B cell (primary cell): Measurements from ENCODE around the gene THADA. TPM values are rescaled to one million over a fixed set of nuclear protein-coding genes. Genes with fewer than 3 reads are reported as not detected.
"Not testable (repeated sequence)": the region's sequence is repeated elsewhere in the genome, so short reads cannot be mapped to it uniquely, and the experiment has no call there.

Source experiments
- ATAC-seq: fragments of 200-7000 bp; cut with Tn5 transposase; one replicate; pipeline ENCODE4 v1.10.0; 2021; ENCODE audit warnings: low read depth, mild to moderate bottlenecking, moderate number of reproducible peaks, moderate library complexity
- CTCF ChIA-PET: fragments of 350-600 bp; sonication (Branson Sonifier 250); formaldehyde crosslinking; loops from one replicate; lab custom pipeline; 2021; ENCODE audit warnings: antibody characterized with exemption, inconsistent platforms; lab: Charles Lee
- POLR2A ChIA-PET: fragments of 350-600 bp; sonication (Branson Sonifier 250); formaldehyde crosslinking; loops from one replicate; lab custom pipeline; 2021; ENCODE audit warnings: antibody characterized with exemption; lab: Charles Lee
- DNase-seq: peaks from one replicate; pipeline ENCODE4 v3.0.0; 2013
- H2AFZ ChIP-seq: 2 replicates; pipeline ENCODE4 v1.6.1; 2012; ENCODE audit warnings: mild to moderate bottlenecking, low read depth, low read length; ENCODE audit not compliant: insufficient read depth, poor library complexity, severe bottlenecking
- H3K27ac ChIP-seq, 2 donors: 1 replicate in 1 of 2; 2 replicates in 1 of 2; pipeline ENCODE4 v1.5.1; 2012 to 2013; ENCODE audit warnings: low read length in 2 of 2, mild to moderate bottlenecking in 2 of 2, moderate library complexity in 1 of 2
- H3K27me3 ChIP-seq, 4 experiments: fragments of 200-600 bp in 1 of 4; sonication (generic) in 1 of 4; replicated peaks in 1 of 4; 1 replicate in 2 of 4; 2 replicates in 2 of 4; pipeline versions ENCODE4 v1.6.1 to v1.7.0; 2013 to 2016; ENCODE audit warnings: low read length in 3 of 4, mild to moderate bottlenecking in 2 of 4, mixed read lengths in 1 of 4, moderate library complexity in 1 of 4; ENCODE audit not compliant: insufficient read depth in 4 of 4, control insufficient read depth in 3 of 4; ENCODE audit errors: control extremely low read depth in 1 of 4
- H3K36me3 ChIP-seq, 2 experiments: replicated peaks in 1 of 2; 1 replicate in 1 of 2; 2 replicates in 1 of 2; pipeline versions ENCODE4 v1.6.1 to v1.7.1; 2013; ENCODE audit warnings: low read length in 1 of 2; ENCODE audit not compliant: insufficient read depth in 2 of 2, control insufficient read depth in 1 of 2; ENCODE audit errors: control extremely low read depth in 1 of 2, extremely low read depth in 1 of 2
- H3K4me1 ChIP-seq, 2 donors: fragments of 200-600 bp in 1 of 2; sonication (generic) in 1 of 2; 1 replicate in 1 of 2; 2 replicates in 1 of 2; pipeline versions ENCODE4 v1.5.1 to v1.6.1; 2013 to 2017; ENCODE audit warnings: low read length in 2 of 2; ENCODE audit not compliant: control insufficient read depth in 2 of 2, insufficient read depth in 2 of 2
- H3K4me2 ChIP-seq: replicated peaks from 2 replicates; pipeline ENCODE3; 2012; ENCODE audit warnings: mild to moderate bottlenecking, low read depth, low read length; ENCODE audit not compliant: poor library complexity, severe bottlenecking
- H3K4me3 ChIP-seq, 5 experiments: fragments of 200-600 bp in 1 of 5; sonication (generic) in 1 of 5; 1 replicate in 3 of 5; 2 replicates in 2 of 5; pipeline versions ENCODE4 v1.5.1 to v1.7.0; 2011 to 2016; ENCODE audit warnings: low read length in 4 of 5, mild to moderate bottlenecking in 4 of 5, low read depth in 2 of 5, control low read depth in 1 of 5, moderate library complexity in 1 of 5; ENCODE audit not compliant: insufficient read depth in 1 of 5; ENCODE audit errors: control extremely low read depth in 1 of 5, extremely low read depth in 1 of 5
- H3K79me2 ChIP-seq: fragments of 200-600 bp; sonication (generic); one replicate; pipeline ENCODE4 v1.6.0; 2016; ENCODE audit warnings: low read length; ENCODE audit not compliant: control insufficient read depth, insufficient read depth
- H3K9ac ChIP-seq: fragments of 200-600 bp; sonication (generic); 2 replicates; pipeline ENCODE4 v1.6.1; 2017; ENCODE audit warnings: mild to moderate bottlenecking, low read length, moderate library complexity
- H3K9me3 ChIP-seq, 3 donors: one replicate each; pipeline versions ENCODE4 v1.6.1 to v1.7.1; 2013; ENCODE audit warnings: low read length in 2 of 3; ENCODE audit not compliant: control insufficient read depth in 2 of 3, insufficient read depth in 1 of 3; ENCODE audit errors: control extremely low read depth in 1 of 3
- H4K20me1 ChIP-seq: 2 replicates; pipeline ENCODE4 v1.6.0; 2012; ENCODE audit warnings: mild to moderate bottlenecking, low read length; ENCODE audit not compliant: insufficient read depth, control insufficient read depth, poor library complexity, severe bottlenecking
- H3K27ac Mint-ChIP-seq: one replicate; pipeline ENCODE4 v1.8.0; 2021; ENCODE audit warnings: mixed read lengths
- H3K27me3 Mint-ChIP-seq: one replicate; pipeline ENCODE4 v1.8.0; 2021; ENCODE audit warnings: mixed read lengths
- H3K4me1 Mint-ChIP-seq: one replicate; pipeline ENCODE4 v1.8.0; 2021; ENCODE audit warnings: mixed read lengths
- H3K4me3 Mint-ChIP-seq: one replicate; pipeline ENCODE4 v1.8.0; 2021; ENCODE audit warnings: mixed read lengths
- H3K9me3 Mint-ChIP-seq: one replicate; pipeline ENCODE4 v1.8.0; 2022; ENCODE audit warnings: mixed read lengths; ENCODE audit not compliant: insufficient read depth
- CTCF ChIP-seq: fragments of 200-600 bp; IDR thresholded peaks from one replicate; pipeline ENCODE4 v1.8.0; 2022; ENCODE audit warnings: antibody characterized with exemption, mild to moderate bottlenecking
- EZH2 ChIP-seq: IDR thresholded peaks from 2 replicates; pipeline ENCODE4 v1.6.1; 2012; ENCODE audit warnings: borderline replicate concordance, low read depth, mild to moderate bottlenecking, moderate library complexity, low read length; ENCODE audit not compliant: insufficient read depth, poor library complexity, severe bottlenecking
- WGBS: methylation state at CpG from one replicate; pipeline ENCODE4 v1.1.5; 2013; ENCODE audit warnings: missing lambda C conversion rate; ENCODE audit not compliant: insufficient coverage; 5-methylcytosine and 5-hydroxymethylcytosine counted together
- intact Hi-C: fragments of 100-400 bp; cut with micrococcal nuclease; formaldehyde crosslinking; loops from one replicate; pipeline ENCODE4 v1.10.0; 2022
- polyA plus RNA-seq: library from polyadenylated mRNA; depleted of rRNA; stranded (reverse); fragments of >200 nt; gene quantifications from 2 replicates; pipeline ENCODE4 v1.2.3, GENCODE V29; 2012
- total RNA-seq, 2 donors: library from RNA; stranded (reverse); fragments of 120-200 nt in 1 of 2; gene quantifications; 1 replicate in 1 of 2; 2 replicates in 1 of 2; pipeline versions ENCODE4 v1.2.3 to v1.2.4, GENCODE V29; 2013 to 2022

Gene THADA
- total and polyA plus RNA-seq, 2 donors (not counting 1 experiment from before 2014, with no cell fraction given) = 17.6 to 48.5 TPM

- ATAC-seq, H4K20me1 ChIP-seq, DNase-seq, H3K9ac ChIP-seq, H3K36me3 ChIP-seq, H3K9me3 Mint-ChIP-seq, intact Hi-C loops, H3K79me2 ChIP-seq, H3K4me3 ChIP-seq, H3K4me3 Mint-ChIP-seq, H3K27me3 Mint-ChIP-seq, H3K27ac ChIP-seq, H3K9me3 ChIP-seq, H3K27ac Mint-ChIP-seq, H3K4me2 ChIP-seq, H2AFZ ChIP-seq, H3K27me3 ChIP-seq: not testable (repeated sequence)
- ChIA-PET CTCF (interaction anchor here (0.7 kb wide), 1 partner anchor 12 kb away, joined by 3 read pairs; no protein-coding TSS in a partner anchor), POLR2A (interaction anchor here (0.7 to 1.9 kb wide), 3 partner anchors 11 to 20 kb away, joined by 3 to 6 read pairs (median 3); no protein-coding TSS in a partner anchor)
- H3K4me1 Mint-ChIP-seq = peaks cover 29% of the 10 kb centered on the region
- H3K4me1 ChIP-seq = peaks cover 15 to 33% of the 10 kb centered on the region in 2 donors
- 100% methylated on average over 1 of the region's 7 CpGs for WGBS
These were observed 406.0 kb downstream of the THADA start for GRCh38 chr2:43189861-43190260.

DNA sequence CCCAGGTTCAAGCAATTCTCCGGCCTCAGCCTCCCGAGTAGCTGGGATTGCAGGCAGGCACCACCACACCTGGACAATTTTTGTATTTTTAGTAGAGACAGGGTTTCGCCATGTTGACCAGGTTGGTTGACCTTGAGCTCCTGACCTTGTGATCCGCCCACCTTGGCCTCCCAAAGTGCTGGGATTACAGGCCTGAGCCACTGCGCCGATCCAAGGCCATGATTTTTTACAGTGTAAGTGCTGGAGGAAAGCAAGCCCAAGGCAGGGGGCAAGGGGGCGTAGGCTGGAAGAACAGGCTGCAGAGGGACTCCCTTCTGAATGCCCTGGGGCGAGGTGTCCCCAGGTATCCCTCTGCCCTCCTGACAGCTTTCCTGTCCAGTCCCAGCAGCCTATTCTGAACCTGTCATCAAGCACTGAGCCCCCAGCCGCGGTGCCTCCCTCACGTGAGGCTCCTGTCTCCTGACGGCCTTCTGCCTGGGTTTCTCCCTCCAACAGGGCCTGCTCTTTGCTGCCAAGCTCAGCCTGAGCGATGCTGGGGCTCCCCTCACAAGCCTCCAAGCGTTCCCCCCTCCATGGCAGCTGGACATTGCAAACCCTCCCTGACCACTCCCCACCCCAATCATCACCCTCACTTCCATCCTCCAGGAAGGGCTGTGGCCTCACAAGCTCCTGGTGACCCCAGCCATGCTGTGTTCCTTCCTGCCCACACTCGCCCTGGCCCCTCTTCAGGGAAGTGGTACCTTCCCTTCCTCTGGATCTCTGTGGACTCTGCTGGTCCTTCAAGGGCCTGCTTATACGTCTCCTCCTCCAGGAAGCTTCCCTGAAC is 407.1 kb downstream of the THADA start:
- H4K20me1 ChIP-seq = no peaks in the 10 kb centered on the region
- no peak overlapping the region for H3K9ac ChIP-seq
- H3K27me3 ChIP-seq = no peaks in the 10 kb centered on the region
- ATAC-seq (no peak), DNase-seq (no peak)
- Mint-ChIP-seq H3K4me3 (no peak overlapping the region), H3K27ac (no peak overlapping the region), H3K27me3 (no peaks in the 10 kb centered on the region), H3K4me1 (peaks cover 18% of the 10 kb centered on the region), H3K9me3 (no peaks in the 10 kb centered on the region)
- H3K79me2 ChIP-seq = no peaks in the 10 kb centered on the region
- H3K4me3 ChIP-seq = no peak overlapping the region
- ChIA-PET POLR2A (interaction anchor here (0.6 to 1.9 kb wide), 4 partner anchors 8 to 30 kb away, joined by 3 to 6 read pairs (median 4); no protein-coding TSS in a partner anchor), CTCF (interaction anchor here (0.7 to 1.1 kb wide), 3 partner anchors 10 to 56 kb away, joined by 3 read pairs; no protein-coding TSS in a partner anchor)
- H3K36me3 ChIP-seq = no peaks in the 10 kb centered on the region
- no peaks in the 10 kb centered on the region for H3K9me3 ChIP-seq
- WGBS = 96% methylated on average over 16 of the region's 16 CpGs
- H3K4me1 ChIP-seq = peaks cover 4 to 22% of the 10 kb centered on the region in 2 donors
- H3K4me2 ChIP-seq = no peak overlapping the region
- intact Hi-C loops = no loop called here
- no peak overlapping the region for H3K27ac ChIP-seq
- no peak overlapping the region for H2AFZ ChIP-seq
- no peak for TF ChIP-seq EZH2
- TF ChIP-seq CTCF = no peak
